Adrenal gland (tissue), 12 donors: Measurements from ENCODE around the gene C17orf67. TPM values are rescaled to one million over a fixed set of nuclear protein-coding genes. Genes with fewer than 3 reads are reported as not detected.

Experiments
- DNase-seq, 7 donors: peaks; one replicate each; pipeline ENCODE4 v3.0.0-alpha.2; 2019 to 2020
- H3K27ac ChIP-seq, 5 donors: fragments of 200-600 bp; sonication (generic) in 4 of 5; 1 replicate in 3 of 5; 2 replicates in 2 of 5; pipeline versions ENCODE4 v1.5.1 to v1.8.0; 2016 to 2020; ENCODE audit warnings: mild to moderate bottlenecking in 1 of 5
- H3K27me3 ChIP-seq: fragments of 200-600 bp; 2 replicates; pipeline ENCODE4 v1.8.0; 2021
- H3K36me3 ChIP-seq, 2 donors: fragments of 200-600 bp; replicated peaks in 1 of 2; 1 replicate in 1 of 2; 2 replicates in 1 of 2; pipeline versions ENCODE4 v1.5.1 to v1.8.0; 2018 to 2022
- H3K4me1 ChIP-seq, 2 donors: fragments of 200-600 bp; replicated peaks in 1 of 2; 1 replicate in 1 of 2; 2 replicates in 1 of 2; pipeline versions ENCODE4 v1.5.1 to v1.8.0; 2018 to 2021
- H3K4me3 ChIP-seq, 4 donors: fragments of 200-600 bp; sonication (generic) in 3 of 4; one replicate each; pipeline ENCODE4 v1.5.1; 2016 to 2018
- H3K9me3 ChIP-seq, 3 donors: fragments of 200-600 bp; sonication (generic) in 1 of 3; replicated peaks in 1 of 3; 1 replicate in 2 of 3; 2 replicates in 1 of 3; pipeline versions ENCODE4 v1.5.1 to v1.8.0; 2016 to 2021
- CTCF ChIP-seq, 6 experiments: fragments of 450-650 bp in 4 of 6; fragments of 200-600 bp in 2 of 6; sonication (generic) in 1 of 6; IDR thresholded peaks; 1 replicate in 5 of 6; 2 replicates in 1 of 6; pipeline versions ENCODE4 v1.5.1 to v1.8.0; 2016 to 2021; ENCODE audit warnings: antibody characterized with exemption in 6 of 6, mild to moderate bottlenecking in 2 of 6, moderate library complexity in 1 of 6
- POLR2A ChIP-seq, 2 donors: fragments of 450-650 bp; IDR thresholded peaks; one replicate each; pipeline ENCODE4 v1.6.1; 2017; ENCODE audit warnings: antibody characterized with exemption in 2 of 2, mild to moderate bottlenecking in 2 of 2, moderate library complexity in 1 of 2
- WGBS, 4 donors: extraction: QIAGEN DNeasy Blood & Tissue Kit in 2 of 4; methylation state at CpG; one replicate each; pipeline versions ENCODE4 v1.1.5 to v1.1.7; 2013 to 2017; 5-methylcytosine and 5-hydroxymethylcytosine counted together
- intact Hi-C, 2 donors: fragments of 100-400 bp; cut with DNase I; formaldehyde crosslinking; loops; one replicate each; pipeline versions ENCODE4 v1.14.1 to v1.15.0; 2022 to 2023
- polyA plus RNA-seq, 3 donors: library from polyadenylated mRNA; stranded (reverse); fragments of 200-250 nt in 2 of 3; fragments of 350-450 nt in 1 of 3; fragmentation: Illumina TruSeq in 1 of 3; extraction: RNeasy Lipid Tissue Mini Kit (QIAGEN cat#74804) in 1 of 3; gene quantifications; one replicate each; pipeline ENCODE4 v1.2.3, GENCODE V29; 2013 to 2014
- total RNA-seq, 9 donors: library from RNA; depleted of rRNA in 4 of 9; stranded (reverse); fragments of >200 nt in 4 of 9; fragments of 120-200 nt in 1 of 9; fragmentation: NEBNext Ultra II Directional in 1 of 9; extraction: Animal tissue kit (Norgen Biotek cat#: 25700) in 1 of 9; gene quantifications; one replicate each; pipeline versions ENCODE4 v1.1.0 to v1.2.4, GENCODE V29; 2013 to 2023
- donor health status: healthy with polysubstance abuse.
- donor health status: Bipolar disorder and iron deficiency.
- donor health status: DM: yes; HTN: yes; CAD: no.
- donor health status: DM: no; HTN: no; CAD: no.
- donor health status: DM: no; HTN: no; CAD: no.
- donor health status: DM: yes; HTN: yes; CAD: no.

C17orf67 gene
- total and polyA plus RNA-seq, 12 donors = 0.29 to 3.3 (median 0.57) TPM; not detected in 2

DNA sequence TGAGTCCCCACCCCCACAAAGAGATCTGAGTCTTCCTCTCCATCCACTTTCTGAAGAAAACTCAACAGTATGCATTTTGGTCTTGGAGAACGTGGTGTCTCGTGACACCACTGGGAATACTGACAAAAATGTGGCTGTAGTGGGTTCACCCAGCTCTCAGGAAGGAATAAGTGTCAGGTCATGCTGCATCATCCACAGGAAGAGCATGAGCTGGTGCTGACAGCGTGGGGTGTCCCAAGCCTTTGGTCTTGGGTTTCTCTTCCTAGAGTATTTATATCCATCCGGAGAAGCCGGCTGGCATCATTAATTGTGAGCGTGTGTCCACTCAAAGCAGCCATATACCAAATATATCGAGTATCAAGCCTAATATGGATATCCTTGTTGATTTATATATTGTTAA lies 55.9 kb downstream of the C17orf67 start:
- H3K36me3 ChIP-seq = no peaks in the 10 kb centered on the region
- intact Hi-C loops = loop anchor here in 1 of 2 donors (10.0 kb wide), 1 partner anchor 183 kb away; the partner anchor contains the start of gene NOG
- DNase-seq = no peak
- H3K4me1 ChIP-seq = peaks cover 3 to 5% of the 10 kb centered on the region in 2 donors
- WGBS, 4 donors = 65 to 79% (median 68%) methylated on average over 7 of the region's 7 CpGs
- TF ChIP-seq POLR2A (IDR thresholded peaks at IDR 0.05) = no peak
- TF ChIP-seq CTCF (IDR thresholded peaks at IDR 0.05) = no peak
- no peak overlapping the region for H3K27ac ChIP-seq
- H3K9me3 ChIP-seq = no peaks in the 10 kb centered on the region
- no peak overlapping the region for H3K4me3 ChIP-seq
- H3K27me3 ChIP-seq = peaks cover 16% of the 10 kb centered on the region

GRCh38 chr17:56774650-56775049 lies 59.1 kb downstream of the C17orf67 start:
- H3K27me3 ChIP-seq = peaks cover 3% of the 10 kb centered on the region
- no peaks in the 10 kb centered on the region for H3K9me3 ChIP-seq
- TF ChIP-seq CTCF (IDR thresholded peaks at IDR 0.05) = no peak
- TF ChIP-seq POLR2A (IDR thresholded peaks at IDR 0.05) = no peak
- H3K4me1 ChIP-seq = no peaks in the 10 kb centered on the region
- no peaks in the 10 kb centered on the region for H3K36me3 ChIP-seq
- H3K27ac ChIP-seq = no peak overlapping the region
- DNase-seq = no peak
- intact Hi-C loops = loop anchor here in 1 of 2 donors (10.0 kb wide), 1 partner anchor 180 kb away; the partner anchor contains the start of gene NOG
- WGBS, 4 donors = 44 to 72% (median 59%) methylated on average over 2 of the region's 2 CpGs
- no peak overlapping the region for H3K4me3 ChIP-seq

GRCh38 chr17:56773124-56773523 lies 60.6 kb downstream of the C17orf67 start:
- H3K36me3 ChIP-seq = no peaks in the 10 kb centered on the region
- H3K27me3 ChIP-seq = no peaks in the 10 kb centered on the region
- no peak for DNase-seq
- H3K27ac ChIP-seq = no peak overlapping the region
- intact Hi-C loops = loop anchor here in 1 of 2 donors (10.0 kb wide), 1 partner anchor 178 kb away; the partner anchor contains the start of gene NOG
- H3K9me3 ChIP-seq = no peaks in the 10 kb centered on the region
- no peaks in the 10 kb centered on the region for H3K4me1 ChIP-seq
- no peak overlapping the region for H3K4me3 ChIP-seq
- 62 to 76% (median 69%) methylated on average over 3 of the region's 3 CpGs for WGBS, 4 donors
- TF ChIP-seq POLR2A (IDR thresholded peaks at IDR 0.05) (no peak), CTCF (IDR thresholded peaks at IDR 0.05) (no peak)

- Histone ChIP-seq H3K27ac (no peak overlapping the region), H3K9me3 (no peaks in the 10 kb centered on the region), H3K4me1 (no peaks in the 10 kb centered on the region), H3K4me3 (no peak overlapping the region), H3K27me3 (no peaks in the 10 kb centered on the region), H3K36me3 (no peaks in the 10 kb centered on the region)
- intact Hi-C loops = loop anchor here in 1 of 2 donors (10.0 kb wide), 1 partner anchor 178 kb away; the partner anchor contains the start of gene NOG
- DNase-seq = no peak
- WGBS, 4 donors = 48 to 66% (median 62%) methylated on average over 8 of the region's 8 CpGs
- TF ChIP-seq POLR2A (IDR thresholded peaks at IDR 0.05) = no peak
- no peak for TF ChIP-seq CTCF (IDR thresholded peaks at IDR 0.05)
Observed at GRCh38 chr17:56772442-56772841, 61.3 kb downstream of the C17orf67 start.
